IPS-18c (cell line): ENCODE data around the gene CAMKMT.

Source experiments
- H3K4me3 ChIP-seq: 2 replicates; pipeline ENCODE4 v1.7.0; 2013; ENCODE audit warnings: low read depth, mild to moderate bottlenecking, low read length, moderate library complexity; ENCODE audit not compliant: insufficient read depth
- H3K9me3 ChIP-seq: one replicate; pipeline ENCODE4 v1.6.1; 2013; ENCODE audit warnings: mild to moderate bottlenecking, low read length, moderate library complexity; ENCODE audit not compliant: control insufficient read depth, insufficient read depth

The CAMKMT gene

DNA sequence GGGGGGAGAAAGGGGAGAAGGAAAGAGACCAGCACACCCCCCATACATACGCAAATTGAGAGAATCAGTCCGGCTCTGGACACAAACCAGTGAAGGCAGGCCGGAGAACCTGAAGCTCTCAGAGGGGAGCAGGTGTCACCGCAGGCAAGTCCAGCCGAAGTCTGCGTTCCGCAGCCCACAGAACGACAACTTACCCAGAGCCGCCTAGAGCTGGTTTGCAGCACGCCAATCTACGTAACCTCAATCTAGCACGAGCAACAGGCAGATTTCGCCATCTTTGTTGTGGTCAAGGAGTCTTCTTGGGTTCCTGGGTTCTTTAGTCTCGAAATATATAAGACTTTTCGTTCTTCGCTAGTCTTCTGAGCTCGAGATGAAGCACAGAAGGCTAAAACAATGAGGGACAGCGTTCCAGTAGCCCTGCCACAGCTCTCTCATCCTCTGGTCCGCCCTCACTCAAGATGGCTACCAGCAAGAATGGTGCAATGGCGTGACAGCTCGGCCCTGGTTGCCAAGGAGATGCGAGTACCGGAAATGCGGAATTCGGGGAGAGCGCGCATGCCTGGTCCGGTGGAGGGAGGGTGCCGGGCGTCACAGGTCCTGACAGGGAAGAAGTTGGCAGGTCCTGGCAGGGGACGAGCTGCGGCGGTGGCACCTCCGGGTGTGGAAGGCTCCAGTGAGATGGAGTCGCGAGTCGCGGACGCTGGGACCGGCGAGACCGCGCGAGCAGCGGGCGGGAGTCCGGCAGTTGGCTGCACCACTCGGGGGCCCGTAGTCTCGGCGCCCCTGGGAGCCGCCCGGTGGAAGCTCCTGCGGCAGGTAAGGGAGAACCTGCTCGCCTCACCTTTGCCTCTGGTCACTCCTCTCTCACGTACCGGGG, at the start of gene CAMKMT, which contains the start of gene PREPL:
Gene CAMKMT, plus strand, starts transcription at position 618 of the 877 bp plus-strand sequence.
Gene PREPL, minus strand, starts transcription at position 165 of the 877 bp plus-strand sequence. CDS start 15,152 bp downstream, outside the sequence.
- Histone ChIP-seq H3K9me3 (no peaks in the 10 kb centered on the region), H3K4me3 (peak within 1 kb of the TSS; percentile 94)

DNA sequence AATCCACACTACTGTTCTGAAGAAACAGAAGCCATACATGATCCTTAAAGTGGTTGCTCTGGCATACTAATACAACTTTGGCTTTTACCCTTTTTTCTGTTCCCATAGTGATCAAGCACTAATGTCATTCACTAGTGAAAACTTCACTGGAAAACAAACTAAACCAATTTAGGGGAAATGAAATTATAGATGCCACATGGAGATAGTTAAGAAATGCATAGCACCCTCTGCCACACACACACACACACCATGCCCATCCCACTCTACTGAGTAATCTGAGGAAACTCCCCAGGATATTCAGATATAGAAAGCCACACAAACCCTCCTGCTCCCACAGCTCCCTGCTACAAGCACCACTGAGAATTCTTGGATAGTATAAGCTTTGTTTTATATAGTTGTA, 47.4 kb upstream of the CAMKMT start:
- Histone ChIP-seq H3K4me3 (no peak overlapping the region), H3K9me3 (peaks cover 4% of the 10 kb centered on the region)

DNA sequence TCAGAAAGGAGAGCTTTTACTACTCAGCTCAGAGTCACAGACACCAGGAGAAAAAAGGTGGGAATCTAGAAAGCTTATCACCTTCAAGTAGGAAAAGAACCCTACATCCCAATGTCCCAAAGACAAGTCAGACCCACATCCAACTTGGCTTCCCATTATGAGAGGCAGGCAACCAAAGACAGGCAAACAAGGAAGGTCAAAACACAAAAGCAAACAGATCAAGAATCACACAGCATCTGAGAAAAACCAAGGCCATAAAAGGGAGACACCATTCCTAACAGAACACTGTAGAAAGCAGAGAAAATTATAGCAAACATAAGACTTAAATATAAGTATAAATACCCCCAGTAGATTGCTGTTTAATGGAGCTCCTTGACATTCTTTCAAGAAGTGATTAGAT, 45.8 kb upstream of the CAMKMT start:
- H3K4me3 ChIP-seq, result no peak overlapping the region
- H3K9me3 ChIP-seq, result peaks cover 2% of the 10 kb centered on the region

DNA sequence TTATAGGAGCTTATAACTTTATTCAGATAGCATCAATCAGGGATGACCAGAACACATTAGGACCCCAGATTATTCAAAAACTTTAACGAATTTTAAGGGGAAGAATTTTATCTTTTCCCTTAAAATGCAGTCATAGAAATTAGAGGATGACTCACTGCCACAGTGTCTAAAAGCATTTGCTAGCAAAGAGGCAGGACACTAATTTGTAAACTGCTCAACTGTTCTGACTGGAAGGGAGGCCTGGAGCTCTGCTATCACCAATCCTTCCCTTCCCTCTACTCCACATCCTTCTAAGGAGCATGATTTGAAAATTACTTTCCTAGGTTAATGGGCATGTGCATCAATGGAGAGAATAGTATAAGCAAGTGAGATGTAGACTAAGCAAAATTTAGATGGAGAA, 40.9 kb upstream of the CAMKMT start:
- Histone ChIP-seq H3K9me3 (no peaks in the 10 kb centered on the region), H3K4me3 (no peak overlapping the region)

DNA sequence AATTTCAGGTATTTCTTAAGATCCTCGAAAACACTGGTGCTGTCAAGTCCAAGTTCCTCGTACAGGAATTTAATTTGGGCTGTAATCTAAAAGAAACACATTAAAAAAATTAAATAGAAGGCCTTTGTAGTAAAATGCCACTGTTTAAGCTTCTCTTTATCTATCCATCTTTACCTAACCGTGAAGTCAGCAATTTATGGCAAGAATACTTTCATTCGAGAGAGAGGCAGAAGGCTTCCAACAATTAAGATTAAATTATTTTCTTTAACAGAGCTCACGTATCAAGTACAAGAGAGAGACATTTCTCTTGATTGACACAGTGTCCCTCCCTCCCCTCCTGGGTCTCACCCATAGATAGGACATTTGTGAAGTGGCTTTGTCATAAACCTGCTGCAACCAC, 40.4 kb upstream of the CAMKMT start:
- H3K4me3 ChIP-seq, result no peak overlapping the region
- H3K9me3 ChIP-seq, result no peaks in the 10 kb centered on the region

DNA sequence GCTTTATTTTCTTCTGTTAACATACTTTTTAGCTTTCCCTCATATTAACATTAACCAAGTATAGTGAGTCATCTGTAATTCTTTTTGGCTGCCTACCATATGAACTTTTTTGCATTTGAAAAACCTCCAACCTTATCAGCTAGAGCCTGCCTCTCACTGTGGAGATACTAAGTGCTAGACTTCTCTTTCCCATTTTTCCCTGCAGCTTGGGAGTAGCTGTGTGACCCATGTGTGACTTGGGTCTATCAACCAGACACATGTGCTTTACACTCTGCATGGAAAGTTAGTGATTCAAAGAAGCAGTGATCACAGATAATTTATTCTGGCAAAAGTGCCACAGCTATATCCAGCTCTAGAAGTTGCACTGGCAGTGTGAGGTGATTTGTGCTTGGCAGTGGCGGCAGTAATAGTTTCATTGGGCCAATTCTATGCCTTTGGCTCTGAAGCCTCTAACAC, 36.7 kb upstream of the CAMKMT start:
- H3K4me3 ChIP-seq, result no peak overlapping the region
- no peaks in the 10 kb centered on the region for H3K9me3 ChIP-seq

DNA sequence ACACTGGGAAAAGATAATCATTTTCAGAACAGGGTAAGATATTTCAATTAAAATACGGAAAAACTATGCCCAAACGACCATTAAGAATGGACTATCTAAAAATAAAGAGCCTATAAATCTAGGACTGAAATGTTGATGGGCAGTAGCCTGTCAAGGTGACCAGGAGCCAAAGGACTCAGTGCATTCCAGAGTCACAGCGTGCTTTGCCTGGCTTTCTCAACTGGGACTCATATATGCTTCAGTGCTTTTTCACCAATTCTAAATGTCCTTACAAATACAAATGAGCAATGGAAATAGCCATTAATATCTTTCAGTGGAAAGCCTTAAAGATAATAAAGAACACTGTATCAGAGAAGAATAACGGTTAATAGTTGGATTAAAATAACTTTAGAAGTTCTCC, 35.9 kb upstream of the CAMKMT start:
- Histone ChIP-seq H3K4me3 (no peak overlapping the region), H3K9me3 (no peaks in the 10 kb centered on the region)

DNA sequence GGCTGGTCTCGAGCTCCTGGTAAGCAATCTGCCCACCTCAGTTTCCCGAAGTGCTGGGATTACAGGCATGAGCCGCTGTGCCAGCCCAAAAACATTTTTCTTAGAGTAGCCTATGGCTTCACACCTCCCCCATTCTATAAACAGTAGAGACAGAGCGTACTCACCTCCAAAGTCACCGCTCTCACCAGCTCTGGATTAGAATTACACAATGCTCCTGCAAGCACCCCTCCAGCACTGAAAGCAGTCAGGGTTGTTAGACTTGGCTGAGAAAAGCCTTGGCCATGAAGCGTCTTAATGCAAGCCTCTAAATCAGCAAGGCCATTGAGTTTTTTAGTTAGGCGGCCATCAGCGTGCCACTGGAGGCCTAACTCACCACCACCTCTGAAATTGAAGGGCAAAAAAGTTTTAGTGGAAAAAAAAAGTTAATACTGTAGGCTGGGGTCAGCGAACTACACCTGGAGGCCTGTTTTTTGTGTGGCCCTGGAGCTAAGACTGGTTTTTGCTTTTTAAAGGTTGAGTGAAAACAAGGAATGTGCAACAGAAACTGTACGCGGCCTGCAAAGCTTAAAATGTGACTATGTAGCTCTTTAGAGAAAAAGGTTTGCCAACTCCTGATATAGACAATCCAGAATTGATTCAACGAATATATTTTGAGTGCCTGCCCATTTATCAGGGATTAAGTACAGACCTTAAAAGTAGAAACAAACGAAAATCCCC, 35.0 kb upstream of the CAMKMT start:
- no peak overlapping the region for H3K4me3 ChIP-seq
- H3K9me3 ChIP-seq, result no peaks in the 10 kb centered on the region

DNA sequence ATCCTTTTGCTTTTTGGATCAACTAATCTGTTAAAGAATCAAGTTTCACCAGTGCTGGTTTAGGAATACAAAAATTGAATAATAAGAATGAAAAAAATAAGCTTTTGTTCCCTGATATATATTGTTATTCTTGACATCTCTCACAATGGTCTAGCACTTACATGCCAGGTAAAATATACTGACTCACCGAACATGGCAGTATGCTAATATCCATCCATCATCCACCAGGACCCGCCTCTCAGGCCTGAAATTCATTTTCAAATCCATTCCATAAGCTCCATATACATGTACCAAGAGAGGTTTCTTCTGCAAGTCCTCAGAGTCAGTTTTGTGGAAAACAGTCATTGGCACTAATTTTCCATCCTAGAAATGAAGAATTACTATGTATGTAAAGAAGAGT, 33.0 kb upstream of the CAMKMT start:
- no peak overlapping the region for H3K4me3 ChIP-seq
- H3K9me3 ChIP-seq, result no peaks in the 10 kb centered on the region

DNA sequence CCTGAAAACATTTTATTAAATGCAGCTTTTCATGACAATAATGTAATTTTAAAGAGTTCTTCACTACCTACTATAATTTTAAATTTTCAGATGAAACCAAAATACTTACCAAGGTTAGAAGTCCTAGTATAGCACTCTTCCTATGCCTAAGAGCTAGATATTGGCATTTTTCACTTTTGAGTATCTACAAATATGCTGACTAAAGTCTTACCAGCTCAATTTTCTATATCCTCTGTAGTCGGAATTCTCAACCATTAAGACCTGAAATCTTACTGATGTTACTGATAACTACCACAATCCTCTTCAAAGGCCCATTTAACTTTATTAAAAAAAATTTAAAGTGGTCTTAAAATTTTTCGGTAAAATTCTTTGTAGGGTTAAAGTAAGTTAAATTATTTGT, 32.4 kb upstream of the CAMKMT start:
- no peak overlapping the region for H3K4me3 ChIP-seq
- H3K9me3 ChIP-seq, result no peaks in the 10 kb centered on the region

DNA sequence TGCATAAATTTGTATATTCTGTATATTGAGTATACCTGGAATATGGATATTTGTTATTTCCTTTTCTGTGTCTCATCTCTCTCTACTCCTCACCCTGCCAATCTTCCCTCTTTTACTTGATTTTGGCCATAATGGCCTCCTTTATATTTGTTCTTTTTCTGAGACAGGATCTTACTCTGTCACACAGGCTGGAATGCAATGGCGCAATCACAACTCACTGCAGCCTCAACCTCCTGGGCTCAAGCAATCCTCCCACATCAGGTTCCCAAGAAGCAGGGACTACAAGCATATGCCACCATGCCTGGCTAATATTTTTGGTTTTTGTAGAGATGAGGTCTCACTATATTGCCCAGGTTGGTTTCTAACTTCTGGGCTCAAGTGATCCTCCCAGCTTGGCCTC, 30.9 kb upstream of the CAMKMT start:
- Histone ChIP-seq H3K4me3 (no peak overlapping the region), H3K9me3 (no peaks in the 10 kb centered on the region)

DNA sequence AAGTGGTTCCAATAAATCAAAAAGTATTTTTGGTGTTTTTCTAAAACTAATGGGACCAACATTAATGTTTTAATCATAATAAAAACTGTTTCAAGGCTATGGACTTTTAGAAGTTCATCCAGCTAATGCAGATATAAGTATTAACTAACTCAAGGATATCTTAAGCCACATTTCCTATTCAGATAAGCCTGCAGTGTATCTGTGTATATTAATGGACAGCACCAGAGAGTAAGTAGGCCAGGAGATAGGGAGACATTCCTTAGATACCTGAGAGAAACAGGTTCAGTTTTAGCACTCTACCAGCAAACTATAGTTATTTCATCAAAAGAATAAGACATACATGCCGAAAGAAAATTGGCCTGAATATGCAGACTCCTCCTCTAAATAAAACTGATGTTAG, 27.8 kb upstream of the CAMKMT start:
- H3K4me3 ChIP-seq, result no peak overlapping the region
- no peaks in the 10 kb centered on the region for H3K9me3 ChIP-seq

DNA sequence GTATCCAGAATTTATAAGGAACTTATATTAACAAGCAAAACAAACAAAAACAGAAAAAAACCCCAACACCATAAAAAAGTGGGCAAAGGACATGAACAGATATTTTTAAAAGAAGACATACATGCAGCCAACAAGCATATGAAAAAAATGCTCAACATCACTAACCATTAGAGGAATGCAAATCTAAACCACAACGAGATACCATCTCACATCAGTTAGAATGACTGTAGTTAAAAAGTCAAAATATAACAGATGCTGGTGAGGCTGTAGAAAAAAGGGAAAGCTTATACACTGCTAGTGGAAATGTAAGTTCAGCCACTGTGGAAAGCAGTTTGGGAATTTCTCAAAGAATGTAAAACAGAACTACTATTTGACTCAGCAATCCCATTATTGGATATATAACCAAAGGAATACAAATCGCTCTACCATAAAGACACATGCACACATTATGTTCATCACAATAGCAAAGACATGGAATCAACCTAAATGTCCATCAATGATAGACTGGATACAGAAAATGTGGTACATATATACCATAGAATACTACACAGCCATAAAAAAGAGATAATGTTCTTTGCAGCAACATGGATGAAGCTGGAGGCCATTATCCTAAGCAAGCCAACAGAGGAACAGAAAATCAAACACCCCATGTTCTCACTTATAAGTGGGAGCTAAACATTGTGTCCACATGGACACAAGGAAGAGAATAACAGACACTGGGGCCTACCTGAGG, 25.8 kb upstream of the CAMKMT start:
- H3K4me3 ChIP-seq, result no peak overlapping the region
- no peaks in the 10 kb centered on the region for H3K9me3 ChIP-seq

DNA sequence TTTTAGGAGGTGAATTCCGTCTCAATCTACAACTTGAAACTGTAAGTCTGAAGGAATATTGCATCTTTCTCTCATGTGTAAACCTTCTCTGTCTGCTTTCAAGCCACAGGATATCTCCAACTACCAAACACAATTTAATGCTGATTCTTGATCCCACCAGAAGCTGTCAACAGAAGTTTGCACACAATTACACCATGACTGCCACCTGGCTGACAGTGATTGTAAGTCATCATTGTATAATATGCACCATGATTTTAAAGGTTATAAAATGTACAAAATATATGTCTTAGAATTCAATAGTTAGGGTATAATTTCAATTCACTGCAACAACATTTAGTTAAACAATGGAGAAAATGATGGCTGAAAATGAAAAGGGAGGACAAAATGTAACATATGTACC, 18.9 kb upstream of the CAMKMT start:
- no peak overlapping the region for H3K4me3 ChIP-seq

DNA sequence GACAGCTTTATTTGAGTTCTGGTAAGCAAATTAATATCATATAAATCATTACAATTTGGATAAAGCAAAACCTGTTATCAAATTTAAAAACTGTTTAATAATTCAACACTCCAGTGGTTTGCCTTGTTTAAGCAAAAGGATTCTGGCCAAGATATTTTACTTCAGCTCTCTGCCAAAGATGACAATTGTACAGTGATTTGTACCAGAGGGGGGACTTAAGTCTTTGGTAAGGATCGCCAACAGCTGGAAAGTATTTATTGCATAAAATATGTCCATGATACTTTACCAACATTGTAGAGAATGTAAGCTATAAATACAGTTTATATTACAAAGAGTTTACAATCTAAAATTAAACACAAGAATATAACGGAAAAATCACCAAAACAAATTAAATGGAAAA, 14.2 kb upstream of the CAMKMT start:
- no peak overlapping the region for H3K4me3 ChIP-seq
- H3K9me3 ChIP-seq, result no peaks in the 10 kb centered on the region

More for the DNA sequence above, 18.9 kb upstream of the CAMKMT start:
- H3K9me3 ChIP-seq, result no peaks in the 10 kb centered on the region

DNA sequence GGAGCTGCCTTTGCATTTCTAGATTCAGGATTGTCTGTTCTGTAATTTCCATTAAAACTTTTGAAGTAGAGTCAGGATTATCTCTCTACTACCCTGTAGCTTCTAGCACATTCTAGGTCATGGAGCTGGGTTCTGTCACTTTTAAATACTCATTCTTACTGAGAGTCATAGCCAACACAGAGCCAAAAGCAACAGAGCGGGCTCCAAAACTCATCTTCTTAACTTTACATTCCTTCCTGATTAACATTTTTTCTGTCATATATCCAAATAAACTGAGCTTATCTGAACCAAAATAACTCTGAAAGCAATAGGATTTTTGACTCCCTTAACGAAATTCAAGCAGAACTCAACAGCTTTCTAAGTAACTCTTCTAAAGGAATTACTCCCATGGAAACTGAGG, 13.3 kb upstream of the CAMKMT start:
- no peak overlapping the region for H3K4me3 ChIP-seq
- no peaks in the 10 kb centered on the region for H3K9me3 ChIP-seq

DNA sequence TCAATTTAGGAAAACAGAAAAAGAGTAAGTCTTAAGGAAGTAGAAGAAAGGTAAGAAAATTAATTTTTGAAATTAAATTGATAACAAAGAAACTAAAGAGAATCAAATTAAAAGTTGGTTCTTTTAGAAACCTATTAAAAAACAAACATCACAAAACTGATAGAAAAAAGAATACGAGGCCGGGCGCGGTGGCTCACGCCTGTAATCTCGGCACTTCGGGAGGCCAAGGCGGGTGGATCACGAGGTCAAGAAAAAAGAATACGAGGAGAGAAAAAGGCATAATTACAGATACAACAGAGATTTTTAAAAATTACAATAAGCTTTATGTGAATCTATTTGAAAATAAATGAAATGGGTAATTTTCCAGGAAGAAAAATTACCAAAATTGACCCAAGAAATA, 12.2 kb upstream of the CAMKMT start:
- Histone ChIP-seq H3K9me3 (no peaks in the 10 kb centered on the region), H3K4me3 (no peak overlapping the region)

DNA sequence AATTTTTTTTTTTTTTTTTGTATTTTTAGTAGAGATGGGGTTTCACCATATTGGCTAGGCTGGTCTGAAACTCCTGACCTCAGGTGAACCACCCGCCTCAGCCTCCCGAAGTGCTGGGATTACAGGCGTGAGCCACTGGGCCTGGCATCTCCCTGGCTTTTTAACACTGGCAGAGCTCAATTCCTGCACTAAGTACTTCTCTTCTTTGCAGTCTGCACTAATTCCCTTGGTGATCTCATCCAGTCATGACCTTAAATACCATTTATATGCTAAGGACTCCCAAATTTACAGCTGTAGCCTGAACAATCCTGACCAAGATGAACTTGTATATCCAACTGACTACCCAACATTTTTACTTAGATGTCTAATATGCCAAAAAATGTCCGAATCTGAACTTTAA, 10.7 kb upstream of the CAMKMT start:
- no peak overlapping the region for H3K4me3 ChIP-seq
- no peaks in the 10 kb centered on the region for H3K9me3 ChIP-seq
